UCSD-AML1 (cell line): ENCODE results near the gene ZFAND3.

Source experiments
- DNase-seq: peaks from one replicate; lab custom pipeline; 2025; ENCODE audit not compliant: unreplicated experiment; lab: John Stamatoyannopoulos, UW

ZFAND3 gene

GRCh38 chr6:38164131-38164481 is 344.6 kb downstream of the ZFAND3 start:
- no peak for DNase-seq

DNA sequence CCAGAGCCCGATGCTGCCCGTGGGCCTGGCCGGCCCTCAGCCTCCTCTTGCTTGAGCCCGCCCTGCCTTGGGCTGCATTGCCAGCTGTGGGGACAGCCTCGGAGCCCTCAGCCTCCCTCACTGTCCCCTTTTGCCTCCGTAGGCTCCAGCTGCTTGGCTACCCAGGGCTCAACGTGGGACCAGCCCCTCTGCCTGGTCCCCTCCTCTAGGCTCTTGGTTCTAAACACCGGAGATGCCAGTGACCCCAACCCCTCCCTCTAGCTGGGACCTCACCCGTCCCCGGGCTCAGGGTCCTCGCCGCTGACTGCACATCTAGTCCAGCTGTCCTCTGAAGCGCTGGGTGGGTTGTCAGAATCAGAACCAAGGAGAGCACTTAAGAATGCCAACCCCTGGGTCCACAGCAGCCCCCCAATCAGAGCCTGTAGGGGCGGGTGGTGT is 345.2 kb downstream of the ZFAND3 start:
- DNase-seq: no peak

DNA sequence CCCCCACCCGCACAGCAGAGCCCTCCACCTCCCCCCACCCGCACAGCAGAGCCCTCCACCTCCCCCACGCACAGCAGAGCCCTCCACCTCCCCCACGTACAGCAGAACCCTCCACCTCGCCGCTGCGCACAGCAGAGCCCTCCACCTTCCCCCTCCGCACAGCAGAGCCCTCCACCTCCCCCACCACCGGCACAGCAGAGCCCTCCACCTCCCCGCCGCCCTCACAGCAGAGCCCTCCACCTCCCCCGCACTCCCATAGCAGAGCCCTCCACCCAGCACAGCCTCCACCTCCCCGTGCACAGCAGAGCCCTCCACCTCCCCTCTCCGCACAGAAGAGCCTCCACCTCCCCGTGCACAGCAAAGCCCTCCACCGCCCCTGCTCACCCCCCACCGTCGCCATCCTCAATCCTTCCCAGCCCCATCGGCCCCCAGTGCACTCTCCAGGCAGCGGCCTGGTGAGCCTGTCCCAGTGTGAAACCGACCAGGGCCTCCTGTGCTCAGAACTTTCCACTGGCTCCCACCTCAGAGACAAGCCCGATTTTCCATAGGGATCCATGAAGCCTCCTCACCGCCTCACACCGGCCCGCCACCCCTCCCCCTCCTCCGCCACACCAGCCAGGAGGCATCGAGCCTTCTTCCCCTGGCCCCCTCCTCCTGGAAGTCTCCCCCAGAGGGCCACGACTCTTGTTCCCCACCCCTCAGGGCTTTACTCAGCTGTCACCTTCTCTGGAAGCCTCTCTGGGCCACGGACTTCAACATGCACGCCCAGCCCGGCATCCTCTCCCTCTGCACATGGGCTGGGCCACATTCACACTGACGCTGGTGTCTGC is 347.1 kb downstream of the ZFAND3 start:
- DNase-seq: no peak

DNA sequence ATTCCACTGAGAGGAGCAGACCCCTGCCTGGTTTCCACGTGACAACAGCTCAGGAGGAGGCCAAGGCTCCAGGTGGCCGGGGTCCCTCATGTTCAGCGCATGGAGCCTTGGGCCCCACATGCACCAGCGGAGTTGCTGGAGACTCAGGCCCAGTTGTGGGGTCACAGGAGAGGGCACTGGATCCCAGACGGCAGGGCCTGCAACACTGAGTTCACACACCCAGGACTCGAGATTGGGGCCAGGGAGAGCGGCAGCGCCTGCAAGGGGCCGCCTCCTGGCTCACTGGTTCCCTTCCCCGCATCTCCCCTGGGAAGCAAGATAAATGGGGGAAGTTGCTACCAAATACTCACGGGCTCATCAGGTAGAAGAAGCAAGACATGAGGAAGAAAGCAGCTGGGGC is 348.1 kb downstream of the ZFAND3 start:
- no peak for DNase-seq

DNA sequence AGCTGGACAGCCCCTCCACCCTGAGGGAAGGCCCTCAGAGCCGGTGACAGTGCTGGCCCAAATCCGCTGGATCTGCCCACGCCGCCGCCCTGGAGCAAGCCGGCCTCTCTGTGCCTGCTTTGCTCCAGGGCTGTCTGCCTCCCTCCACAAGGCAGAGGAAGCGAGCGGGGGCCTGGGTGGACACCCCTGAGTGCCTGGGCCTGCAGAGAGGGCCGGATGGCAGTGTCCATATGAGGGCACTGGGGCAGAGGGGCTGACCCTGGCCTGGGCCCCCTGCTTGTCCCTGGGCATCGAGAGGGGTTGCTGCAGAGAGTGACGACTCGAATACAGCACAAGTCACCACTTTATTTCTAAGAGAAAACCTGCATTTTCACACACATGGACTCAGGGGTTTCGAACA is 348.6 kb downstream of the ZFAND3 start:
- no peak for DNase-seq

- no peak for DNase-seq
Observed at GRCh38 chr6:38168699-38169098, 349.2 kb downstream of the ZFAND3 start.

- DNase-seq: no peak
Observed at GRCh38 chr6:38169221-38169976, 349.9 kb downstream of the ZFAND3 start.

DNA sequence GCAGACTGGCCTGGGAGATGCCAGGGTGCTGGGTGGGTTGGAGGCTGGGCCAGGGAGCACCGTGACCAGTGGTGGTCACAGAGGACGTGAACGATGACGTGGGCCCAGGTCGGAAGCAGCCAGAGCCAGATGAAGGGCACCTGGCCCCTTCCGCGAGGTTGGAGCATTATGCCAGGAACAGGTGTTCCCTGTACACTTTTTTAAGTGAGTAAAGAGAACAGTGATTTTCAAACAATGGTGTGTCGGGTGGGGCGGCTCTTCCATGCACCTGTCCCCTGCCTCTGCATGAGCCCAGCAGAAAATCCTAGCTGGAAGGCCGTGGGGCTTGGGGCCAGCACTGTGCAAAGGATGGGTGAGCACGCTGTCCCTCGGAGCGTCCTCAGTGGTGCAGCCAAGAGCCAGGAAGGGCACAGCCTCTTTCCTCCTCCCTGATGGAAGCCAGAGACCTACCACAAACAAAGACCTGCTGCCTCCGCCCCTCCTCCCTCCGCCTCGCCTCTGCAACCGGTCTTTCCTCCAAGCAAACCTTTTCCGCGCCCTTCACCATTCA is 350.5 kb downstream of the ZFAND3 start:
- no peak for DNase-seq

DNA sequence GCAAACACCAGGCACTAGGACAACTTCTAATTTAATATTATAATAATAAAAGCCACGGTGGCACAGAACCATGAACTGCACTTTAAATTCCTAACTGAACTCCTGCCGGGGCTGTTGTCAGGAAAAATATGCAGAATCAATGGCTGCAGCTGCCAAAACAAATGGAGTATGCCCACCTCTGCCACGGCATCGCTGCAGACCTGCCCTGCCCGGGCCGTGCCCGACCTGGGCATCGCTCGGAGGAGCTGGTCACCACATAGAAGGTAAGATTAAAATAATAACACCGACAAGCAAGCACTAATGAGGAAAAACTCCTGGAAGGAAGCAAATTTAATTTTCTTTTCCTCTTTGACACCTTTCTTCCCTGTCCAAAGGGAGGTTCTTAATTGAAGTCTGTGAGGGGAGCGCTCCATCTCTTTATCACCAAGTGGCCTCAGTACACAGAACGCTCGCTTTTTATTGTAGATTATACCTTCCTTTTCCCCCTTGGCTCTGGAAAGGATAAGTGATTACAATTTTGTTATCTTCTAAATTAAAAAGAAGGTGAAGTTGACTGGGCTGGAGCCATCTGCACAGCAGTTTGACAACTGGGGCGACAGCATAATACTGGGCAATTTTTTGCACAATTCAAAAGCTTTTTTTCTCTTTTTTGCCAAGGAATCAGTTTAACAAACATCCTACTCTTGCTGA is 351.3 kb downstream of the ZFAND3 start:
- no peak for DNase-seq

- DNase-seq: no peak
Observed at GRCh38 chr6:38171997-38172738, 352.6 kb downstream of the ZFAND3 start.

- DNase-seq: no peak
Observed at GRCh38 chr6:38172739-38173410, 353.3 kb downstream of the ZFAND3 start.

GRCh38 chr6:38173909-38174308 is 354.4 kb downstream of the ZFAND3 start:
- DNase-seq: no peak

- no peak for DNase-seq
Observed at GRCh38 chr6:38174315-38174714, 354.8 kb downstream of the ZFAND3 start.

GRCh38 chr6:38174806-38175495 is 355.4 kb downstream of the ZFAND3 start:
- no peak for DNase-seq

DNA sequence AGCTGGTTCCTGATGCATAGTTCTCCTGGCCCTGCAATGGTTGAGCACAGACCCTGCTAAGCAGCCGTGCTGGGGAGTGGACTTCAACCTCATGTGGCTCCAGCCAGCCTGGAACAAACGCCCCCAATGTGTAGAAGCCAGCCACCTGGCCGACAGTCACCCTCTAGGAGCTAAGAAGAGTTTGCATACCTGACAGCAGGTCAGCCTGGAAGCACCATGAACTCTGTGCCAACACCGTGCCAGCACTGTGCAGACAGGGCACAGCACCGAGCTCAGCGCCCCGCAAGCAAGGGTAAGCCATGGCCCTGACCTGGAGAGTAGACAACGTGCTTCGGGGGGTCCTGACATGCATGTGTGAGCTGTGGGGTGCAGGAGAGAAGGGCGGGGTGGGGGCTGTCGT is 356.3 kb downstream of the ZFAND3 start:
- DNase-seq: no peak

GRCh38 chr6:38176797-38177751 is 357.5 kb downstream of the ZFAND3 start:
- DNase-seq: no peak

DNA sequence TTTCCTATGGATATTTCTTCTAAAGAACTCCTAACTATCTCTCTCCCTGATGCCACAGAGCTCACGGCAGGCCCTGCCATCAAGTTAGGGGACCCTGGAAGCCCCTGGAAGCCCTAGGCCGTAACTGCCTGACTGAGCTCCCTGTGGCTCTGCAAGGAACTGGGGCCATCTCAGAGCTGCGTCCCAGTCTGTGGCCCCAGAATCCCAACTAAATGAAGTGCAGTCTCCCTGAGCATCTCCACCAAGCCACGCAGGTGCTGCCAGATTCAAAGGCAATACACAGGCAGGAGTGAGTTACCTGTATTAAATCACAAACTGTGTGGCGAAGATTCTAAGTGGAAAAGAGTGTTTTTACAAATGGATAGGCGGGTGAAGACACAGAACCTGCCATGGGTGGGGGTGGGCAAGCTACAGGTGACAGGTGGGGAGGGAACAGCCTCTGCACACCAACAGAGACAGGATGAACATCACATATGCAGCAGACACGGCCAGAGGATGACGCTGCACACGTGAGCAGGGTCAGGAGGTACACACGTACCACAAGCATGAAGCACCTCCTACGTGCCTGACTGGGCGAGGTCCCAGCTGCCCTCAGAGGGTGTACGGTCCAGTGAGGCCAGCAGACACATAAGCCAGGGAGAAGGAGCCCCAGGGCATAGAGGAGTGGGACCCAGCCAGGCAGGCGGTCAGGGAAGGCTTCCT is 358.5 kb downstream of the ZFAND3 start:
- no peak for DNase-seq

DNA sequence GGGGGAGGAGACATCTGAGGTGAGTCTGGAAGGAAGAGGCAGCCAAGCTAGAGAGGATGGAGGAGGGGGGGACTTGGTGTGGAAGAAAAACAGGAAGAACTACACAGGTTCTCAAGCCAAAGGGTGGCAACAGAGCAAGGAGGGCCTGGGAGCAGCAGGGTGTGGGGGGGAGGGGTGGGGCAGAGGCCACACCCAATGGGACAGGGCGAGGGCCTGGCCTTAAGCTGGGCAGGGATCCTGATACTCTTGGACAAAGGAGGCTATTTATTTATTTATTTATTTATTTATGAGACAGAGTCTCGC is 359.0 kb downstream of the ZFAND3 start:
- DNase-seq: no peak
